GM23338 (cell line): Measurements from ENCODE around the gene MAP6D1. TPM values are rescaled to one million over a fixed set of nuclear protein-coding genes. Genes with fewer than 3 reads are reported as not detected.

Experiments
- ATAC-seq: fragments of 200-7000 bp; cut with Tn5 transposase; 3 replicates; pipeline ENCODE4 v1.9.1; 2020
- DNase-seq: peaks from one replicate; pipeline ENCODE4 v3.0.0-alpha.2; 2015; ENCODE audit warnings: low spot score
- H2AFZ ChIP-seq: fragments of 200-600 bp; sonication (generic); 2 replicates; pipeline ENCODE4 v1.8.0; 2016; ENCODE audit warnings: antibody characterized with exemption, mild to moderate bottlenecking, moderate library complexity
- H3F3A ChIP-seq: fragments of 200-600 bp; sonication (generic); replicated peaks from 2 replicates; pipeline ENCODE4 v1.8.0; 2017; ENCODE audit warnings: antibody characterized with exemption, mixed run types, low read depth
- H3K27ac ChIP-seq: fragments of 200-600 bp; sonication (generic); 2 replicates; pipeline ENCODE4 v1.6.1; 2016; ENCODE audit warnings: low read depth
- H3K27me3 ChIP-seq: fragments of 200-600 bp; sonication (generic); 2 replicates; pipeline ENCODE4 v1.8.0; 2016; ENCODE audit warnings: mild to moderate bottlenecking, mixed run types, moderate library complexity; ENCODE audit not compliant: insufficient read depth
- H3K36me3 ChIP-seq: fragments of 200-600 bp; sonication (generic); 2 replicates; pipeline ENCODE4 v1.8.0; 2016; ENCODE audit warnings: mild to moderate bottlenecking; ENCODE audit not compliant: insufficient read depth
- H3K4me1 ChIP-seq: fragments of 200-600 bp; sonication (generic); 2 replicates; pipeline ENCODE4 v1.8.0; 2016; ENCODE audit warnings: mild to moderate bottlenecking, moderate library complexity; ENCODE audit not compliant: insufficient read depth
- H3K4me2 ChIP-seq: fragments of 200-600 bp; sonication (generic); 2 replicates; pipeline ENCODE4 v1.7.1; 2017; ENCODE audit warnings: mixed run types
- H3K4me3 ChIP-seq: fragments of 200-600 bp; sonication (generic); 2 replicates; pipeline ENCODE4 v1.6.1; 2016; ENCODE audit warnings: mixed run types
- H3K79me2 ChIP-seq: fragments of 200-600 bp; sonication (generic); replicated peaks from 2 replicates; pipeline ENCODE4 v1.8.0; 2017; ENCODE audit warnings: mild to moderate bottlenecking; ENCODE audit not compliant: insufficient read depth
- H3K9me2 ChIP-seq: fragments of 200-600 bp; sonication (generic); 2 replicates; pipeline ENCODE4 v1.8.0; 2017; ENCODE audit not compliant: insufficient read depth
- H4K20me1 ChIP-seq: fragments of 200-600 bp; sonication (generic); replicated peaks from 2 replicates; pipeline ENCODE4 v1.8.0; 2017; ENCODE audit warnings: mild to moderate bottlenecking; ENCODE audit not compliant: insufficient read depth
- H3K27ac Mint-ChIP-seq: 2 replicates; pipeline ENCODE4 v1.8.0; 2020; ENCODE audit warnings: inconsistent platforms, mild to moderate bottlenecking, moderate library complexity, mixed read lengths
- H3K27me3 Mint-ChIP-seq: 3 replicates; pipeline ENCODE4 v1.8.0; 2022; ENCODE audit warnings: low read depth, mild to moderate bottlenecking, moderate library complexity, mixed read lengths, inconsistent platforms; ENCODE audit not compliant: insufficient read depth, poor library complexity
- H3K36me3 Mint-ChIP-seq: 3 replicates; pipeline ENCODE4 v1.8.0; 2021; ENCODE audit warnings: low read depth, mild to moderate bottlenecking, inconsistent platforms, moderate library complexity, mixed read lengths
- H3K4me1 Mint-ChIP-seq: 3 replicates; pipeline ENCODE4 v1.8.0; 2020; ENCODE audit warnings: mild to moderate bottlenecking, inconsistent platforms, mixed read lengths
- H3K4me3 Mint-ChIP-seq: 3 replicates; pipeline ENCODE4 v1.8.0; 2021; ENCODE audit warnings: moderate library complexity, mild to moderate bottlenecking, inconsistent platforms, mixed read lengths
- H3K9me3 Mint-ChIP-seq: 3 replicates; pipeline ENCODE4 v1.8.0; 2020; ENCODE audit warnings: moderate library complexity, mild to moderate bottlenecking, inconsistent platforms, mixed read lengths
- CREB1 ChIP-seq: fragments of 250-450 bp; sonication (Bioruptor Pico); IDR thresholded peaks from 2 replicates; pipeline ENCODE4 v1.5.0; 2020; ENCODE audit warnings: low read depth, mild to moderate bottlenecking, moderate library complexity
- CTCF ChIP-seq, 2 experiments: fragments of 200-600 bp in 1 of 2; sonication (generic) in 1 of 2; conservative IDR thresholded peaks; 2 replicates each; pipeline versions ENCODE4 v1.5.1 to v1.6.1; 2016 to 2017; ENCODE audit warnings: antibody characterized with exemption in 2 of 2, low read depth in 2 of 2, mild to moderate bottlenecking in 2 of 2, moderate library complexity in 1 of 2
- ETS1 ChIP-seq: IDR thresholded peaks from 2 replicates; pipeline ENCODE4 v1.6.1; 2016; ENCODE audit warnings: antibody characterized with exemption
- EZH2 ChIP-seq: fragments of 200-600 bp; sonication (generic); IDR thresholded peaks from one replicate; pipeline ENCODE4 v1.8.0; 2017; ENCODE audit warnings: antibody characterized with exemption, mild to moderate bottlenecking, low read depth; ENCODE audit not compliant: unreplicated experiment
- EZH2phosphoT487 ChIP-seq: fragments of 200-600 bp; sonication (generic); IDR thresholded peaks from one replicate; pipeline ENCODE4 v1.8.1; 2018; ENCODE audit warnings: antibody characterized with exemption; ENCODE audit not compliant: unreplicated experiment
- JUNB ChIP-seq: IDR thresholded peaks from one replicate; pipeline ENCODE4 v1.6.1; 2016; ENCODE audit warnings: antibody characterized with exemption; ENCODE audit not compliant: unreplicated experiment
- NANOG ChIP-seq: IDR thresholded peaks from 2 replicates; pipeline ENCODE4 v1.6.1; 2016; ENCODE audit warnings: antibody characterized with exemption, borderline replicate concordance
- REST ChIP-seq: IDR thresholded peaks from one replicate; pipeline ENCODE4 v1.6.1; 2018; ENCODE audit warnings: antibody characterized with exemption; ENCODE audit not compliant: unreplicated experiment
- STAT1 ChIP-seq: IDR thresholded peaks from one replicate; pipeline ENCODE4 v1.6.1; 2016; ENCODE audit warnings: antibody characterized with exemption; ENCODE audit not compliant: unreplicated experiment
- ZNF114 ChIP-seq: fragments of 250-450 bp; sonication (Bioruptor Pico); IDR thresholded peaks from 2 replicates; pipeline ENCODE4 v1.5.0; 2020; ENCODE audit warnings: mild to moderate bottlenecking, moderate library complexity
- ZNF331 ChIP-seq: fragments of 250-450 bp; sonication (Bioruptor Pico); IDR thresholded peaks from 2 replicates; pipeline ENCODE4 v1.5.0; 2020; ENCODE audit warnings: low read depth, mild to moderate bottlenecking, moderate library complexity
- ZNF462 ChIP-seq: fragments of 250-450 bp; sonication (Bioruptor Pico); IDR thresholded peaks from 2 replicates; pipeline ENCODE4 v1.5.0; 2020; ENCODE audit warnings: mild to moderate bottlenecking, moderate library complexity
- polyA plus RNA-seq: library from polyadenylated mRNA; unstranded; fragments of >200 nt; fragmentation: Nextera tagmentation; extraction: Ambion mirVana; gene quantifications from 2 replicates; pipeline ENCODE4 v1.2.1, GENCODE V29; 2016
- total RNA-seq: library from RNA; depleted of rRNA; stranded (reverse); fragments of >200 nt; shearing (Covaris generic); gene quantifications from 2 replicates; pipeline ENCODE4 v1.2.3, GENCODE V29; 2014

MAP6D1 gene
- total and polyA plus RNA-seq, 2 experiments from 2014 or later, result 2.6 to 8.2 TPM

GRCh38 chr3:183818041-183818620 lies 7.2 kb downstream of the MAP6D1 start:
- DNase-seq, result no peak
- H3K4me2 ChIP-seq, result no peak overlapping the region
- ATAC-seq, result no peak

More at GRCh38 chr3:183818041-183818620, 7.2 kb downstream of the MAP6D1 start:
- no peaks in the 10 kb centered on the region for H3K9me2 ChIP-seq
- H3K27ac Mint-ChIP-seq, result no peak overlapping the region
- H3K36me3 Mint-ChIP-seq, result peaks cover 16% of the 10 kb centered on the region
- H4K20me1 ChIP-seq, result peaks cover 2% of the 10 kb centered on the region
- H3F3A ChIP-seq, result no peaks in the 10 kb centered on the region
- TF ChIP-seq CREB1 (CRISPR knock-in tag) (no peak), JUNB (no peak), CTCF (conservative IDR thresholded peaks at IDR 0.05; ENCODE audit: low read depth in 2 of 2) (no peak), ZNF114 (CRISPR knock-in tag) (no peak), ETS1 (no peak), ZNF462 (CRISPR knock-in tag) (no peak), EZH2 (no peak), STAT1 (no peak), ZNF331 (CRISPR knock-in tag) (no peak), NANOG (no peak), REST (no peak), EZH2phosphoT487 (no peak)
- no peaks in the 10 kb centered on the region for H3K79me2 ChIP-seq
- H3K27me3 Mint-ChIP-seq, result peaks cover 20% of the 10 kb centered on the region
- H3K27ac ChIP-seq, result no peak overlapping the region
- no peaks in the 10 kb centered on the region for H3K4me1 ChIP-seq
- H3K36me3 ChIP-seq, result no peaks in the 10 kb centered on the region
- H3K4me1 Mint-ChIP-seq, result peaks cover 11% of the 10 kb centered on the region
- H3K27me3 ChIP-seq, result no peaks in the 10 kb centered on the region
- no peak overlapping the region for H3K4me3 Mint-ChIP-seq
- H2AFZ ChIP-seq, result no peak overlapping the region
- no peak overlapping the region for H3K4me3 ChIP-seq
- H3K9me3 Mint-ChIP-seq, result no peaks in the 10 kb centered on the region
